DMS153 treated with DMSO at 0.1 percent for 48 hours (cell line): ENCODE data around the gene LRMDA.

Experiments used
- DNase-seq: peaks from one replicate; lab custom pipeline; 2025; ENCODE audit not compliant: unreplicated experiment; lab: John Stamatoyannopoulos, UW

Gene LRMDA

DNA sequence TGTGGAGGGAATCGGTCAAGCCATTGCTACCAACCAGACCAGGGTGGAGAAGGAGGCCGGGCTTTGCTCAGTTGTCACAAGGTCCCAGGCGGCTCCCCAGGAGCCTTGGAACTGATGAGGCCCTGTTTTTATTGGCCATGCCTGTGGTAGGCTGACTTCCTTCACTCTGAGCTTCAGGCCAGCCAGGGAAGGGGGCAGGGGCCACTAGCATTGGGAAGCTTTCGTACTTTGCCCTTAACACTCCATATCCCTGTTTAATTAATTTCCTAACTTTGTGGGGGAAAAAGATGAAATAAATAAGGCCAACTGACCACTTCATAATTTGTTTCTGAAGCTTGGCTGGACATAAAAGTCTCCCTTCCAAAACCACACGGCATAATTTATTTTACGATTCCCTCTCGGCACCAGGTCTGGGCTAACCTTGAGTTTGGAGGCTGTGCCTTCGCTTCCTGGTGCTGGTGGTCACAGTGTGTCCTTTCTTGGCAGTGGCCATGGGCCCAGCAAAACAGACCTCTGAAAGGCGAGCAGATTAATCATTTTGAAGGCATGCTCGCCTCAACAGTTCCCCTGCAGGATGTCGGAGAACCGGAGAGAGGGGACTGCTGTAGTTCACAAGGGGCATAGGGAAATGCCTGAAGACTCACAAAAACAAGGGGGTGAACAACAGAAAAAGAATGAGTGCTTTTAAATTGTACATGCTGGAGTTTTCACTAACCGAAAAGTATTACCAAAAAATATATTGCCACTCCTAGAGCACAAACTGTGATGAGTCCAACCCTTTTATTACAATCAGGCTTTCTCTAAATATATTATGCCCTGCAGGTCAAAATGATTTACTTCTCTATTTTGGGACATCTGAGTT lies 966.0 kb downstream of the LRMDA start:
- no peak for DNase-seq

DNA sequence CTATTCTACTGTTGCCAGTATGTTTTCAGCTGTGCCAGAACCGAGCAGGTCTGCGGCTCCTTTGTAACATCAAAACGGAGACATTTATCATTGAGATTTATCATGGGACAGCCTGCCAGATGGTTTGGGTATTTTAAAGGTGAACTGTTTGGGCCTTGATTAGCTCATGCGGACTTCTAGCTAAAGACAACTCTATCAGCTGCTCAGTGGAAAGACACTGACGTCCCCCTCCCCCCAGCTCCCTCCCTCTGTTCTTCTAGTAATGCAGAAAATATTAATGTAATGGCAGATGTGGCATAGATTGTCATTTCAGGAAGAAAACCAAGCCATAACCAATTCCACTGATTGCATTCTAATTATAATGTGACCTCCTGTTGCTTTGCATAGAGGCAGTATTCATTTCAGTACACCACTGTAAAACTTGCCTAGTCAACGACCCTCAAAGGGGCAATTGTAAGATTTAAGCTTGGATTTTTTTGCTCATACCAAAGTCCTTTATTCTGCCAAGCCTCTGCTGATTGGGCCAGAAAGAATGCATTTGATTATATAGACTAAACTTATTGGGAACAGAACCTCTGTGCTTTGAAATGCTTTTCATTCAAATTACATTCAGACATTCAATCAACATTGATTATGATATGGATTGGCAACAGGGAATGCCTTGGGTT lies 966.8 kb downstream of the LRMDA start:
- DNase-seq: no peak

DNA sequence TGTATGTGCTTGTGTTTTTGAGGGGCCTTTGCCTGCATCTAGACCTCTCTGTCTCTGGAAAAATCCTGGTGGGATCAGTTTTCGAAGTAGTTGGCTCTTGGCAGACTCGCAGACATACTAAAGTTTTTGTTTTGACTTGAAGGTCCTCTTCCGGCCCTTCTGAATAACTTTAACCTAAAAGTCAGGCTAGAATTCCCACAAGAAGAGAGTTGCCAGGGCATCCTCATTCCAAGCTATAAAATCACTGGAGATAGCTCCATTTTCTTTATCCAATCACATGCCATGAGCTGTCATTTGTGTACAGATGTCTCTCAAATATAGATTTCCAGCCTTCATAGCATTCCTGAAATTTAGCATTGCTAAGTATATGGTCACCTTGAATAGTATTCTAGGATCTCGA lies 967.8 kb downstream of the LRMDA start:
- DNase-seq: no peak

DNA sequence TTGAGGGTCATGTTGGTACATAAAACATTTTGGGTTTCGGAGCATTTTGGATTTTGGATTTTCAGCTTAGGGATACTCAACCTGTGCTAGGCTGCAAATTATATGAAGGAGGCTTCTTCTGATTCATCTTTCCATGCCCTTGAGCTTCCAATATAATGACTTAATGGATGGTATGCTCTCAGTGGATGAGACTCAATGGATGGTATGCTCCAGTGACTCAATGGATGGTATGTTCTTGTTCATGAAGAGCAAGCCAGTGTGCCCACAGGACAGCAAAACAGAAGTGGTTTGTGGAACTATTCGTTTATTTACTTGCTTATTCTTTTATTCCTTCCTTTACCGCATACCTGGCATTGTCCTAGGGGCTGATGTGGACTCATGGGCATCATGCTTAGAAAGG lies 969.6 kb downstream of the LRMDA start:
- DNase-seq: no peak

DNA sequence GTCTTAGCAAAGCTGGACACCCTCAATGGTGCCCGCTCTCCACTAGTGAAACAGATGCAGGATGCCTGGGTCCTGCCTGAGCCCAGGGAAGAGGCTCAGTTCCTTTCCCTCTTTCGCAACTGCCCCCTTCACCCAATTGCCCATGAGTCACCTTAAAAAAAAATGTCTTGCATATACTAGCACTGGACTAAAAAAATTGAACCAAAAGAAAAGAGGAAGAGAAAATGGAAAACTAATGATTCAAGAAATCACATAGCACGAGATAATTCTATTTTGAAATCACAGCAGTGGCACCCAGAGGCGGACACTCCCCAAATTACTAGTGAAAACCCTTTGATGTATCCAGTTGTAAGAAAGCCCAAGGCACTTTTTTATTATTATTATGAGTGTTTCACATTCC lies 972.5 kb downstream of the LRMDA start:
- no peak for DNase-seq

DNA sequence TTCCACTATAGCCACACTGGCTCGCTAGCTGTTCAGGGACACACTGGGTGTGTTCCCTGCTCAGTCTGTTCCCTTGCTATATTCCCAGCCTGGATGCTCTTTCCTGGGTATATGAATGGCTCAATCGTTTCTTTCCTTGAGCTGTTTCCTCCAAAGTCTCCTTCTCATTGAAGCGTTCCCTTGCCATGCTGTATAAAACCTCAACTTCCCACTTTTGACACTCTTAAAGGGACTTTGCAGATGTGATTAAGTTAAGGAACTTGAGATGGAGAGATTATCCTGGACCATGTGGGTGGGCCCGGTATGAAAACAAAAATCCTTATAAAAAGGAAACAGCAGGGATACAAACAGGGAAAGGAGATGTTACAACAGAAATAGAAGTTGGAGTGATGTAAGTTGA lies 973.1 kb downstream of the LRMDA start:
- no peak for DNase-seq

DNA sequence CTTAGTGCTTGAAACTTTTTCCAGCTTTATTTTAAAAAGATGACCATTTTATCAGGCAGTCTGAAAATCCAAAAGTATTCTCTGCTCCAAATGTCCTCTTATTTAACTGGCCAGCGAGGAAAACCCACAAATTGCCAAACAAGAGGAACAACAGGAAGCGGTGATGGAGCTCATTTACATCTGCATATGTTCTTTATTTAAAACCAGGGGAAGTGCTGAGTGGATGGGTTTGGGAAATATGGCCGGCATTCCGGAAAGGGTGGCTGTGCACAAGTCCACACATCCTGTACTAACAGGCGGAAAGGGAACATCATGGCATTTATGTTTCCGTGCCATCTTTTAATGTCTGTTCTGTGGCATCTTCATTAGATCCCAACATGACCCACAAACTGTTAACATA lies 974.5 kb downstream of the LRMDA start:
- no peak for DNase-seq

DNA sequence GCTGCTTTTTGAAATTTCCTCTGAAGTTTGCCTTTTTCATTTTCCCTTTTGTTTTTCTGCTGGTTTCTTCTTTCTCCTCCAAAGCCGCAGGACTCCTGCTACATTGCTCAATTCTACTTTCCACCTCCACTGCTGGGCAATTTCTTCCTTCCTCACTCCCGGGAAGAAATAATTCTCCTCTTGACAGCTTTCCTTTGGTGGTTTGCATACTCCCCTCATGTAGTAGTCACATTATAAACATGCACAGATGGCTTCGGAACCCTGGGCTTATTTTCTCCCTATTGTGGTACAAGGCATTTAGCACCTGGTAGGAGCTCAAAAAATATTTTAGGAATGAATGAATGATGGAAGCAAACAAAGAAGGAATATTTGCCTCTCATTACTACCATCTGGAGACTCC lies 977.2 kb downstream of the LRMDA start:
- no peak for DNase-seq

DNA sequence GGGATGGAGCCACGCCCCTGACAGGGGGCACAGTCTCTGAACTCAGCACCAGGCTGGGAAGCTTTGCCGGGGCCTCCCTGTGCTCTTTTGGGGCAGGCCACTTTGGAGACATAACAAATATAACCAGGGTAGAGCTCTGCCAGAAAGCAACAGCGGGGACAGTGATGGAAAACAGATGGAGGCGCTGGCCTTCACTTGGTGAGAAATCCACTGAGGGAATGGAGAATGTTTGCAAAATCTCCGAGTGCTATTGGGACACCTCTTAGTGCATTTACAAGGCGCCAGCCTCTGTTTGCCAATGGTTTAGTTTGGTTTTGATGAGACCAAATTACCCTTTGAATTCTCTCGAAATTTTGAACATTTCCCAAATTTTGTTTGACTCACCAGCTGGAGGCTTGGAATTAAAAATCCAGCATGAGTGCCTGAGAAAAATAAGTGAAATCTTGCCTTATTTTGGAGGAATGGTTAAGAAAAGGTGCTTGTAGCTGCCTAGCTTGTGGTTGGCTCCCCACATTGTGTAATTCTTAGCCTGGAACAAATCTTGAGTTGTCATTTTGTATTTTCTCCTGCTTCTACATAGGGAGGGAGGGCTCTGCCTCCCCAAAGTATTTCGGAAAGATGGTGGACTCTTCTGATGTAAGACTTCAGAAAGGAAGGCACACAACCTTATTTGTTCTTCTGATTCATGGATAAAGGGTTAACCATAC lies 980.5 kb downstream of the LRMDA start:
- no peak for DNase-seq

DNA sequence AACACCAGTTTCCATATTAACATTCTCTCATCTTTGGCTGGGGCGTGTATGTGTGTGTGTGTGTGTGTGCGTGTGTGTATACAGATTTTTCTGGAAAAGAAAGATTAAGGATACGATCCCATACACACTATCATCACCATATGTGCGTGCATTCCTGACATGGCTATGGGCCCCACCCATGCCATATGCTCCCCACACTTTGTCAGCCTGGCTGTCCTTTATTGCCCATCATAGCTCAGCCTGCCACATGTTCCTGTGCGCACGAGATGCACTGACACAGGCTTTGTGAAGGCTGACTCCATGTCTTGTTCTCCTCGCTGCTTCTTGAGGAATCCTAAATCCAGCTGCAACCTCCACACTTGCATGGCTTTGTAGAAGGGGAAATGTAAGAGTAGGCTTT lies 984.1 kb downstream of the LRMDA start:
- no peak for DNase-seq

DNA sequence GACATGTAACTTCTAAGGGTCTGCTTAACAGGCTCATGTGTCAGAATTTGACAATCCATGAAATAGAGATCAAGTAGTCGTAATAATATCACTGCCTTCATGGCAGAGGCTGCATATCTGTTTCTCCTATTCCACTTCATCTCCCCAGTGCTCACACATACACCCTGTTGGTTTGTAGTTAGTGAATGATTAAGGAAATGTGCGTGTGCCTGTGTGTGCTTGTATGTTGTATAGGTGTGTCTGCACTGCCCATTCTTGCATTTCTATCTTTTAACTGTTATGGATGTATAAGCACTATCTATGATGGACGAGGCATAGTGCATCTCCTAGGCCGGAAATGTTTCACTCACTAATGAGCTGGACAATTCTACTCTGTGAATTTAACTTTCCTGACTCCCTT lies 985.2 kb downstream of the LRMDA start:
- DNase-seq: no peak

DNA sequence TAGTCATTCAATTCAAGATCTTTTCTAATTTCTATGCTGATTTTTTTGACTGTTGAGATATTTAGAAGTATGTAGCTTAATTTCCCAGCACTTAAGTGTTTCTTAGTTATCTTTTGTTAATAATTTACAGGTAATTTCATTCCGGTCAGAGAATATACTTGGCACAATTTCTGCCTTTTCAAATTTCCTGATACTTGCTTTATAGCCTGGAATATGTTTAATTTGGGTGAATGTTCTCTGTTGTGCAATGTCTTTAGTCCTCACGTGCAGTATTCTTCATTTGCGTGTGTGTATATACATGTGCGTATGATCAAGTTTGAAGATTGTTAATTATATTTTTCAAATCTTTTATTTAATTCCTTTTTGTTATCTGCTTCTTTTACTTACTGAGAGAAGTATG lies 989.3 kb downstream of the LRMDA start:
- DNase-seq: no peak

DNA sequence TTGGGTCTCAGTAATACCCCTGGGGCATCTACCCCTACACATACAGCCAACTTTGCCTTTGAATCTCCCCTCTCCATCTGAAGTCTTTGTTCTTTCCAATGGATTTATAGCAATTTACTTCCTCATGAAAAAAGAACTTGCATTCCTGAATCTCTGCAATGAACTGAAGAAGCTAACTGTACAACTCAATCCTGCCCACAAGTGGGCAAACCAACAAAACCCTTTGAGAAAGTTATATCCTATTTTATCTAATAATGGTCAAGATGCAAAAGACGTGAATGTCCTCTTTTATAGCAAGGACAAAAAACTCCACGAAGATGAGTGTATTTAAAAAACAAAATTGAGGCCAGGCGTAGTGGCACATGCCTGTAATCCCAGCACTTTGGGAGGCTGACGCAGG lies 991.3 kb downstream of the LRMDA start:
- DNase-seq: no peak

DNA sequence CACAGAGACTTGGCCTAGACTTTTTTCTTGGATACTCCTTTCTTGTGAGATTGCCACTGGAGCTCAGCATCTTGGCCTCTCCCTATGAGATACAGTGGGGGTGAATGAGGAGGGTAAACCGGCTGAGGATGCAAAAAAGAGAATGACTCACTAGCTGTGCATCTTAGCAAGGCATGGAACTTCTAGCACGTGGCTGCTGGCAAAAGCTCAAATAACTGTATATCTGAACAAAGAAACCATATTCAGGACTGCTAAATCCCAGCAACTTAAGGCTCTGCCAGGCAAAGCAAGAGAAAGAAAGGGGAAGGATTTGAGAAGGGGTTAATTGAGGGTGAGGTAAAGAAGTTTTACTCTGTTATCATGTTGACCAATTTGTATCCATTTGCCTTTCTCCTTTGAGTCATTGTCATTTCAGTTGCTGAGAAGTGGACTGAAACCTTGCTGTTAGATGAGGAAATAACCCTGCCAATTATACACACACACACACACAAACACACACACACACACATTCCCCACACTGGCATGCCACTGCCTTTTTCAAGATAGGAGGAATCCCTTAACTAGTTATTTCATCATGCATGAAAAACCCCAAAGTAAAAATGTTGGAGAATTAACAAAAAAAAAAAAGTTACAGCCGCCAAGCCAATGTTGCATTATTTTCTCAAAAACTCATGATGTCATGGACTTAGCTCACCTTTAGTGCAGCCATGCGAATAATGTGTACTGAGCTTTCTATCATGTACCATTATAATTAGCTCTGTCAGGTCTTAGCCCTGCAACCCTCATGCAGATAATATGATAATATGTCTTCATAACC lies 997.3 kb downstream of the LRMDA start:
- no peak for DNase-seq

DNA sequence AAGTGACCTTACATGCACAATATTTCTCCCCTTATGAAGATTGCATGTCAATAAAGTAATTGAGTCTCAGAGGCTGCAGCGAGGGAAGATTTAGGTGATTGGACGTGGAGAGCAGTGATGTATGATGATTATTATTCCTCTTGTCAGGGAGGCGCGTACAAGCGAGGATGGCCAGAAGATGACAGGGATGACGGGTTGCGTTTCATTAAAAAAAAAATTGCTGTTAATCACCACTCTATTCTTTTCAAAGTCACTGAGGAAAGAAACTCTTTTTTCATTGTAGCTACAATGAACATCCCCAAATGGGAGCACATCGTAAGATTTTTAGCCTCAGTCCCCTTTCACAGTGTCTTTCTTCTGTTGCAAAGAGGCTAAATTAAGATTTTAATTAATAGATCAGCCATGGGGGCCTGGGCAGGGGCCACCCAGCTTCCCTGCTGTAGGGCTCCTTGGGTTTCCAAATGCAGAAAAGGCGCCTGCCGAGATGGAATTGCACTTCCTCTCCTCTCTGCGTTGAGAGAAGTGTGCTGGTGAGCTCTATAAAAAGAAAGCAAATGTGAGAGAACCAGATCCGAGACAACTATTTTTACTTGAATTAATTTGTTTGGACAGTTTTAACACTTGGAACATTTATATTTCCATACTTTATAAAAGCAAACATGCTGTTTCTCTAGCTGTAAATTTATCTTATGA lies 998.1 kb downstream of the LRMDA start:
- no peak for DNase-seq

DNA sequence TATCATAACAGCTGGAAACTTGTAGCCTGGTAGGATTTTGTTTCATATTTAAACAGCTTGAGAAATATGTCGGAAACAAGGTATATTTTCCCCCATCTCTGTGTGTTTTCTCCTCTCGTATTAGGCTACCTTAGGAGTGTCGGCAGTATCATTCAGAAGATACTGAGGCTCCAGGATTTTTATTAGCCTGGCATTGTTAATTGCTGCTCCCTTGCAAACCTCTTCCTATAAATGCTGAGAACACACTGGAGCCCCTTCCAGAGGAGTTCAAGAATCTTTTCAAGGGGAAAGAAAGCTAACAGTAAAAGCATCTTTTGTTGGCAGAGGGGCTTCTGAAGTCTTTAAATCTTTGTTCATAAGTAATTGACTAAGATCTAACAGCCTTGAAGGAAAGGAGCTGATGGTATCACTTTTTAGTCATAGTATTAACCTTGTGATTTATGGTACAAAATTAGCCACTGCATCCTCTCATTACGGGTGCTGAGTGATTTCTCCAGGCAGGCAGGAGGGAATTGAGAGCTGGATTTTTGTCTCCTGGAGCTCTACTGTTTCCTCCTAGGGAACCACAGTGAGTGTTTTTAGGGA lies 998.7 kb downstream of the LRMDA start:
- DNase-seq: peak; percentile 9

DNA sequence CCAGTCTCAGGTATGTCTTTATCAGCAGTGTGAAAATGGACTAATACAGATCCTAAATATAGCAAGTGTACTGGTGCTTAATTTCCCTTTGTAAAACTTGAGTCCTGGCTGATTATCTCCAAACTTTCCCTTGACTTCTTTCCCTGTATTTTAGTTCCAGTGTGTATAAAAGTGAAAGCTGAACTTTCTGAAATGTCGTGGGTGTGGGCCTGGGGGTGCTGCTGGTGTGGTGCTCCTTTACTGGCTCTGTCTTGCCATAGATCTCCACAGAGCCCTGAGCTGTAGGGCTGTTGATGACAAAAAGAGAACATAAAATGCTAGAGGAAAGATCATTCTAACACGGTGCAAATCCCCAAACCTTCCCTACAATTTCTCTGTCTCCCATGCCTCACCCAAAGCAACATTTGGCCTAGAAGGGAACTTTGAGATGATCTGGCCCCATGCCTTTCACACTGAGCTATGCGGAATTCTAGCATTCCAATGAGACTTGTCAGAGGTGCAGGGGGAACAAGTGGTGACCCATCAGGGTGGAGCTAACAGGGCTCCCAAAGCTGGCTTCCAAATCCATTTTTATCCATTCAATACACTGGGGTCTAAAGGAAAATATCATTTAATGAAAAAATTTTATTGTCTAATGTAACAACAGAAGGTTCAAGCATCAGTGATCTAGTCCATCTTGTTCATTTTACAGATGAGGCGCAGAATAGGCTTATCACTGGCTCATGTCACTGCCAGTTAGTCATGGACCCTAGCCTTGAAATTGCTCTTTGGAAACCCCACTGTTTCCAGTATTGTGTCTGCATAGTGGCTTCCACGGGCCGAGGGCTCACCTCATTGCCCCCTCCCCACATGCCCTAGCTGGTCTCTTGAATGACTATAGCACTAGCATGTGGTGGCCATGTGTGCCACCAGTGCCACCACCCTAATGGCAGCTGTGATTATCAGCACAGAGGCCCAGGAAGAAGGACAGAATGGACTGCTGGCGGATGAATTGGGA lies 1000.9 kb downstream of the LRMDA start:
- DNase-seq: no peak

DNA sequence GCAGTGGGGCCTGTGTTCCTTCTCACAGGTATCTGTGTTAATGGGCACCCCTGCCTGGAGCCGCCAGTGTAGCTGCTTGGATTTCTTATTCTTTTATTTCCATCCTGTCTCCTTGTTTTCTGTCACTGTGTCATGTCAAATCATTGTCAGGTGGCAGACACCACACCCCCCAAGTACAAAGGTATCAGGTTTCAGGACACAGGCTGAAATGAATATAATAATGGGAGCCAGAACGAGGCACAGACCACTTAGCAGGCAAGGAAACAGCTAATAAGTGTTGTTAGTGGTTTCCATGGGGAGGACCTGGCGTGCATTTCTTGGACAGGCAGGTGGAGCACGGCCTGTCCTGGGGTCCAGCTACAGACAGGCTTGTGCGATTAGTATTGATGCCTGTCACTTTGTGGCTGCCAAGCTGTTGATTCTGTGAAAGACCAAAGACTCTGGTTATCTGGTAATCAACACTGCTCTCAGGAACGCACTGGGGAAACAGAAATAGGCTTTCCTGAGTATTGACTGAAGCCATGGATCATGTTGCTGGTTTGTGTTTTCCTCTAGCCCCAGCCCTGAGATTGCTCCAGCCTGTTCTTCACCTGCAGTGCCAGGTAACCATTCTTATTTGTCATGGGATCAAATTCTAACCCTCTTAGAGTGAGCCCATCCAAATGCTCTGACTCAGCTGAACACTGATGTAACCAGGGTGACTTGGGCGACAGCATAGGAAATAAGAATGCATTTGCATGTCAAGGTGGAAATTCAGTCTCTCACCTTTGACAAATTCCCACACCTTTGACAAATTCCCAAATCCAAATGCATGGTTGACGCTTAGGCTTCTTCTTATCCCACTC lies 1002.0 kb downstream of the LRMDA start:
- peak; percentile 94 for DNase-seq
